Measurements from ENCODE around the gene KCNC2. TPM values are rescaled to one million over a fixed set of nuclear protein-coding genes. Genes with fewer than 3 reads are reported as not detected.

The KCNC2 gene
- 0.52 TPM for total RNA-seq

DNA sequence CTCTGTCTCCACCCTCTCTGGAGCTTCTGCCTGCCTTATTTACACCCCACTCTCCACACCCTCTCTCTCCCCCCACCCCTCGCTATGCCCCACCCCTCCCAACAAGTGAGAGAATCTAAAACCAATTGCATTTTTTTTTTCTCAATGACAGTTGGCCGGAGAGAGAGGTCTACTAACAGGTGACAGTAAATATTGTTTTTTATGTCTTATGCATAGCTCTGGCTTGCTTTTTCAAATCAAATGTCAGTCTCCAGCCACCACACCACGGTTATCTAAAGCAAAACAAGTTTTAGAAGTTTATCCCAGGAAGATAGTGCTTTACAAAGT, at the start of gene KCNC2:
TSS of gene KCNC2 (minus strand) at position 28 of the 327 bp plus-strand sequence.
- no peaks in the 10 kb centered on the region for H3K9me3 ChIP-seq (ENCODE audit: control insufficient read depth in 3 of 3, low read length in 3 of 3)
- no peaks in the 10 kb centered on the region for H3K36me3 ChIP-seq (ENCODE audit: control insufficient read depth in 3 of 3, insufficient read depth in 3 of 3, low read length in 3 of 3)
- H3K4me3 ChIP-seq (ENCODE audit: low read length in 3 of 3) = no peak within 1 kb of the TSS
- no peaks in the 10 kb centered on the region for H3K4me1 ChIP-seq (ENCODE audit: control insufficient read depth in 3 of 3, insufficient read depth in 3 of 3, low read length in 3 of 3)
- peaks cover 28 to 34% (median 32%) of the 10 kb centered on the region in 3 donors for H3K27me3 ChIP-seq (ENCODE audit: control insufficient read depth in 3 of 3, insufficient read depth in 3 of 3, low read length in 3 of 3)
- no peak within 1 kb of the TSS for H3K27ac ChIP-seq (ENCODE audit: low read depth, low read length)
- no peak within 1 kb of the TSS for H3K9ac ChIP-seq (ENCODE audit: low read depth in 1 of 3, low read length in 3 of 3)

GRCh38 chr12:75259143-75259542, 49.5 kb upstream of the KCNC2 start:
- Histone ChIP-seq H3K27me3 (ENCODE audit: control insufficient read depth in 3 of 3, insufficient read depth in 3 of 3, low read length in 3 of 3) (no peaks in the 10 kb centered on the region), H3K27ac (ENCODE audit: low read depth, low read length) (no peak overlapping the region), H3K4me1 (ENCODE audit: control insufficient read depth in 3 of 3, insufficient read depth in 3 of 3, low read length in 3 of 3) (no peaks in the 10 kb centered on the region), H3K9ac (ENCODE audit: low read depth in 1 of 3, low read length in 3 of 3) (no peak overlapping the region), H3K9me3 (ENCODE audit: control insufficient read depth in 3 of 3, low read length in 3 of 3) (no peaks in the 10 kb centered on the region), H3K4me3 (ENCODE audit: low read length in 3 of 3) (no peak overlapping the region), H3K36me3 (ENCODE audit: control insufficient read depth in 3 of 3, insufficient read depth in 3 of 3, low read length in 3 of 3) (no peaks in the 10 kb centered on the region)

DNA sequence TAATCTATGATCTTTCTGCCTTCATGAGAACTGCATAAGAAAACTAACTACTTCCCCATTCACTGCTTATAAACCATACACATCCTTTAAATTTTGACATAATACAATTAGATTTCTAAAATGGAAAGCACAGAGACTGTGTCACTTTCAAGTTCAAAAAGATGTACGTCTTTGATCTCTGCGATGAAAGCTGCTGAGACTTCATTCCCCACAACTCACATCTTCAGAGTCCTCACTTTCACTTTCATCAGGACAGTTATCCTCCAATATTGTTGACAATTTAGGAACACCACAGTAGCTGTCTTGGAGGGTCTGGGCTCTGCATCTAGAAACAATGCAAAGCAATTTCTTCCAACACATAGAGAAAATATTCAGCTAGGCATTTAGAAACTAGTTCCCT, 47.9 kb upstream of the KCNC2 start:
- no peaks in the 10 kb centered on the region for H3K27me3 ChIP-seq (ENCODE audit: control insufficient read depth in 3 of 3, insufficient read depth in 3 of 3, low read length in 3 of 3)
- no peaks in the 10 kb centered on the region for H3K36me3 ChIP-seq (ENCODE audit: control insufficient read depth in 3 of 3, insufficient read depth in 3 of 3, low read length in 3 of 3)
- no peak overlapping the region for H3K27ac ChIP-seq (ENCODE audit: low read depth, low read length)
- no peaks in the 10 kb centered on the region for H3K4me1 ChIP-seq (ENCODE audit: control insufficient read depth in 3 of 3, insufficient read depth in 3 of 3, low read length in 3 of 3)
- H3K4me3 ChIP-seq (ENCODE audit: low read length in 3 of 3) = no peak overlapping the region
- no peak overlapping the region for H3K9ac ChIP-seq (ENCODE audit: low read depth in 1 of 3, low read length in 3 of 3)
- H3K9me3 ChIP-seq (ENCODE audit: control insufficient read depth in 3 of 3, low read length in 3 of 3) = no peaks in the 10 kb centered on the region

GRCh38 chr12:75245108-75245507, 35.5 kb upstream of the KCNC2 start:
- Histone ChIP-seq H3K27ac (ENCODE audit: low read depth, low read length) (no peak overlapping the region), H3K4me3 (ENCODE audit: low read length in 3 of 3) (no peak overlapping the region), H3K36me3 (ENCODE audit: control insufficient read depth in 3 of 3, insufficient read depth in 3 of 3, low read length in 3 of 3) (no peaks in the 10 kb centered on the region), H3K27me3 (ENCODE audit: control insufficient read depth in 3 of 3, insufficient read depth in 3 of 3, low read length in 3 of 3) (no peaks in the 10 kb centered on the region), H3K4me1 (ENCODE audit: control insufficient read depth in 3 of 3, insufficient read depth in 3 of 3, low read length in 3 of 3) (no peaks in the 10 kb centered on the region), H3K9me3 (ENCODE audit: control insufficient read depth in 3 of 3, low read length in 3 of 3) (no peaks in the 10 kb centered on the region), H3K9ac (ENCODE audit: low read depth in 1 of 3, low read length in 3 of 3) (no peak overlapping the region)

GRCh38 chr12:75239987-75240386, 30.3 kb upstream of the KCNC2 start:
- H3K9me3 ChIP-seq (ENCODE audit: control insufficient read depth in 3 of 3, low read length in 3 of 3) = no peaks in the 10 kb centered on the region
- H3K4me3 ChIP-seq (ENCODE audit: low read length in 3 of 3) = no peak overlapping the region
- H3K27ac ChIP-seq (ENCODE audit: low read depth, low read length) = no peak overlapping the region
- H3K9ac ChIP-seq (ENCODE audit: low read depth in 1 of 3, low read length in 3 of 3) = no peak overlapping the region
- no peaks in the 10 kb centered on the region for H3K27me3 ChIP-seq (ENCODE audit: control insufficient read depth in 3 of 3, insufficient read depth in 3 of 3, low read length in 3 of 3)
- H3K36me3 ChIP-seq (ENCODE audit: control insufficient read depth in 3 of 3, insufficient read depth in 3 of 3, low read length in 3 of 3) = no peaks in the 10 kb centered on the region
- H3K4me1 ChIP-seq (ENCODE audit: control insufficient read depth in 3 of 3, insufficient read depth in 3 of 3, low read length in 3 of 3) = no peaks in the 10 kb centered on the region

DNA sequence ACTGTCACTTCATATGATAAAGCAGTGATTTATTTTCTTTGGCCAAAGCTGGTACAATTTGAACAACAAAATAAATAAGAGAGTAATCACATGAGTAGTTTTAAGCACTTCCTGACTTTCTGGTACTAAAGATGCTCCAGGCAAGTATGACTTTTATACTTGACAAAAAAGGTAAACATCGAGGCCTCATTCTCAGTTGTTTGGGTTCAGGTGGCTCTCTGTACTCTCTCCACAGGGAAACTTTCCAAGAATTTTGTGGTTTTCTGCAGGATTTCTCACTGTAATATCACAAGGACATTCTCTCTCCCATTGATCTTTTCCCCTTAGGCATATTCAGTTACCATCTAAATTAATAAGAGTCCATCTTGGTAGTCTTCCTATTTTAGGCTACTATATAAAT, 26.6 kb upstream of the KCNC2 start:
- Histone ChIP-seq H3K27ac (ENCODE audit: low read depth, low read length) (no peak overlapping the region), H3K36me3 (ENCODE audit: control insufficient read depth in 3 of 3, insufficient read depth in 3 of 3, low read length in 3 of 3) (no peaks in the 10 kb centered on the region), H3K4me3 (ENCODE audit: low read length in 3 of 3) (no peak overlapping the region), H3K4me1 (ENCODE audit: control insufficient read depth in 3 of 3, insufficient read depth in 3 of 3, low read length in 3 of 3) (no peaks in the 10 kb centered on the region), H3K27me3 (ENCODE audit: control insufficient read depth in 3 of 3, insufficient read depth in 3 of 3, low read length in 3 of 3) (no peaks in the 10 kb centered on the region), H3K9ac (ENCODE audit: low read depth in 1 of 3, low read length in 3 of 3) (no peak overlapping the region), H3K9me3 (ENCODE audit: control insufficient read depth in 3 of 3, low read length in 3 of 3) (peaks cover 0 to 4% (median 0%) of the 10 kb centered on the region in 3 donors)

GRCh38 chr12:75227132-75227531, 17.5 kb upstream of the KCNC2 start:
- no peak overlapping the region for H3K9ac ChIP-seq (ENCODE audit: low read depth in 1 of 3, low read length in 3 of 3)
- H3K9me3 ChIP-seq (ENCODE audit: control insufficient read depth in 3 of 3, low read length in 3 of 3) = peaks cover 0 to 3% (median 0%) of the 10 kb centered on the region in 3 donors
- H3K4me3 ChIP-seq (ENCODE audit: low read length in 3 of 3) = no peak overlapping the region
- no peak overlapping the region for H3K27ac ChIP-seq (ENCODE audit: low read depth, low read length)
- H3K4me1 ChIP-seq (ENCODE audit: control insufficient read depth in 3 of 3, insufficient read depth in 3 of 3, low read length in 3 of 3) = no peaks in the 10 kb centered on the region
- H3K27me3 ChIP-seq (ENCODE audit: control insufficient read depth in 3 of 3, insufficient read depth in 3 of 3, low read length in 3 of 3) = no peaks in the 10 kb centered on the region
- H3K36me3 ChIP-seq (ENCODE audit: control insufficient read depth in 3 of 3, insufficient read depth in 3 of 3, low read length in 3 of 3) = no peaks in the 10 kb centered on the region

DNA sequence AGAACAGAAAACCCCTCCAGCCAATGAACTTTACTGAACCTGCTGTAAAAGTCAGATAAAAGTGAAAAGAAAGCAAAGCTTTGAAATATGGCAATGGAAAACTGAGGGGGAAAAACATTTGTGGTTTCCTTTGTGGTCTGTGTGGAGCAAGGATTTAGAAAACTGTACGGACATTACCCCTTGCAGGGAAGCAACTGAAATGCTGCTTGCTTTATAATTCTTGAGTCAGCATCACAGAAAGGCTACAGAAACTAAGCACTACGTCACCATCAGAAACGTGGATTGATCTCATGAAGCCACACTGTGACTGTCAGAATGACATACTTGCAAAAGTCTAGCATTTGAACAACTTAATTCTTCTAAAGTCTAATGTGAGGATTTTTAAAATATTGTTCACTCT, 2.4 kb upstream of the KCNC2 start:
- Histone ChIP-seq H3K4me1 (ENCODE audit: control insufficient read depth in 3 of 3, insufficient read depth in 3 of 3, low read length in 3 of 3) (no peaks in the 10 kb centered on the region), H3K9me3 (ENCODE audit: control insufficient read depth in 3 of 3, low read length in 3 of 3) (no peaks in the 10 kb centered on the region), H3K27me3 (ENCODE audit: control insufficient read depth in 3 of 3, insufficient read depth in 3 of 3, low read length in 3 of 3) (peaks cover 22 to 30% (median 25%) of the 10 kb centered on the region in 3 donors), H3K36me3 (ENCODE audit: control insufficient read depth in 3 of 3, insufficient read depth in 3 of 3, low read length in 3 of 3) (no peaks in the 10 kb centered on the region), H3K4me3 (ENCODE audit: low read length in 3 of 3) (no peak overlapping the region), H3K27ac (ENCODE audit: low read depth, low read length) (no peak overlapping the region), H3K9ac (ENCODE audit: low read depth in 1 of 3, low read length in 3 of 3) (no peak overlapping the region)

GRCh38 chr12:75208856-75209811, 505 bp downstream of the KCNC2 start:
- H3K4me3 ChIP-seq (ENCODE audit: low read length in 3 of 3) = no peak overlapping the region
- H3K9ac ChIP-seq (ENCODE audit: low read depth in 1 of 3, low read length in 3 of 3) = no peak overlapping the region
- H3K4me1 ChIP-seq (ENCODE audit: control insufficient read depth in 3 of 3, insufficient read depth in 3 of 3, low read length in 3 of 3) = no peaks in the 10 kb centered on the region
- no peaks in the 10 kb centered on the region for H3K9me3 ChIP-seq (ENCODE audit: control insufficient read depth in 3 of 3, low read length in 3 of 3)
- H3K36me3 ChIP-seq (ENCODE audit: control insufficient read depth in 3 of 3, insufficient read depth in 3 of 3, low read length in 3 of 3) = no peaks in the 10 kb centered on the region
- no peak overlapping the region for H3K27ac ChIP-seq (ENCODE audit: low read depth, low read length)
- H3K27me3 ChIP-seq (ENCODE audit: control insufficient read depth in 3 of 3, insufficient read depth in 3 of 3, low read length in 3 of 3) = peaks cover 28 to 34% (median 32%) of the 10 kb centered on the region in 3 donors

DNA sequence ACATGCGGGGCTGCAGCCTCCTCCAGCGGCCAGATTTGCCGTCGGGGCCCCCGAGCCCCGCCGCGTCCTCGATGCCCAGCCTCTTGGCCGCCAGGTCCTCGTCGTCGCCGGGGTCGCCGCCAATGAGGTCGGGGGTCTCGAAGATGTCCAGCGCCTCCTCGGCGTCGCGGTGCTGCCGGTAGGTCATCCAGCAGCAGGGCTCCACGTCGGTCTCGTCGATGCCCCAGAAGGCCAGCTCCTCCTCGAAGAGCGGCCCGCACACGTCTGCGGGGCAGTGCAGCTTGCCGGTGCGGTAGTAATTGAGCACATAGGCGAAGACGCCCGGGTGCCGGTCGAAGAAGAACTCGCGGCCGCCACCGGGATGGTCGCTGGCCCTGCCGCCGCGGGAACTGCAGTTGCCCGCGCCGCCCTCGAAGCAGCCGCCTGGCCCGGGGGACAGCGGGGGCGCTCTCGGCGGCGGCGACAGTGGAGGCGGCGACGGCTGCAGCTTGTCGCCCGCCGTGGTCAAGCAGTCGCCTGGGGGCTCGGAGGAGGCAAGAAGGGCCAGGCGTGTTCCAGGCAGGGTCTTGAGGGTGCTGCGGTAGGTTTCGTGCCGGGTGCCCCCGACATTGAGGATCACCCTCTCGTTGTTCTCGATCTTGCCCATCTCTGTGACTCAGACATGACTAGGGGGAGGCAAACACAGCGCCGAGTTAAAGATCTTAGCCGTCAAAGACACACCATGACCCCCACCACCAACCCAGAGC, 2.1 kb downstream of the KCNC2 start:
- Histone ChIP-seq H3K36me3 (ENCODE audit: control insufficient read depth in 3 of 3, insufficient read depth in 3 of 3, low read length in 3 of 3) (no peaks in the 10 kb centered on the region), H3K4me1 (ENCODE audit: control insufficient read depth in 3 of 3, insufficient read depth in 3 of 3, low read length in 3 of 3) (no peaks in the 10 kb centered on the region), H3K9ac (ENCODE audit: low read depth in 1 of 3, low read length in 3 of 3) (no peak overlapping the region), H3K4me3 (ENCODE audit: low read length in 3 of 3) (no peak overlapping the region), H3K27ac (ENCODE audit: low read depth, low read length) (no peak overlapping the region), H3K9me3 (ENCODE audit: control insufficient read depth in 3 of 3, low read length in 3 of 3) (no peaks in the 10 kb centered on the region), H3K27me3 (ENCODE audit: control insufficient read depth in 3 of 3, insufficient read depth in 3 of 3, low read length in 3 of 3) (peaks cover 28 to 34% (median 32%) of the 10 kb centered on the region in 3 donors)
